HG03064 (cell line): ENCODE results near the gene YY1.

ENCODE experiments used
- ATAC-seq: cut with Tn5 transposase; IDR thresholded peaks from one replicate; pipeline ENCODE4 v1.9.1; 2021; ENCODE audit warnings: low read depth; ENCODE audit not compliant: unreplicated experiment

Gene YY1

GRCh38 chr14:100329233-100330006 lies 90.5 kb downstream of the YY1 start:
- ATAC-seq = no peak

GRCh38 chr14:100330007-100330344 lies 91.0 kb downstream of the YY1 start:
- ATAC-seq = no peak

GRCh38 chr14:100330388-100330931 lies 91.5 kb downstream of the YY1 start:
- ATAC-seq = no peak

DNA sequence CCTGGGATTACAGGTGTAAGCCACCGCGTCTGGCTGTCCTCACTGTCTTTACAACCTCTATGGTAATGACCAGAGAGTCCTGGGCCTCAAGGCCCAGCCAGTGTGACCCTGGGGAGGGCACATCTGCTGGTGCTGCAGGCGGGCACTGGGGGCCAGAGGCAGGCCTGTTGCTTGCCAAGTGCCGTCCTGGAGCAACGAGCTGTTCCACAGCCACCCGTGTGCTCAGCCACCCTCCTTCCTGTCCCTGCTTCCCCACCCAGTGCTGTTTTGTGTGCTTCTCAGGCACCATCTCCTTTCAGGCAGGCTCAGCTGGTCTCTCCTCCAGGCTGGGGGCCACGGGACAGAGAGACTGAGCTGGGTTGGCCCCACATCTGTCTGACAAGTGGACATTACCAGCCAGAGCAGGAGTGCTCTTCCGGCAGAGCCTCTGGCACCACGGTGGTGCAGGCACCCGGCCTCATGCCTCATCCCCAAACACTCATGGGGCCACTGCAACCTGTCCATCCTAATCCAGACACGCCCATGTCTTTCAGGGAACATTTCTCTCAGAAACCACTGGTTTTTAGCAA lies 93.2 kb downstream of the YY1 start:
- no peak for ATAC-seq
